HG03565 (cell line): ENCODE data around the gene PCIF1.

Source experiments
- ATAC-seq: cut with Tn5 transposase; IDR thresholded peaks from one replicate; pipeline ENCODE4 v1.9.1; 2021; ENCODE audit warnings: mild to moderate bottlenecking, moderate library complexity; ENCODE audit not compliant: unreplicated experiment

Gene PCIF1

GRCh38 chr20:45904583-45905504 is 29.6 kb upstream of the PCIF1 start:
- ATAC-seq = no peak

GRCh38 chr20:45905505-45906079 is 28.9 kb upstream of the PCIF1 start:
- ATAC-seq = no peak

GRCh38 chr20:45907219-45907948 is 27.1 kb upstream of the PCIF1 start:
- no peak for ATAC-seq

- no peak for ATAC-seq
Measured at GRCh38 chr20:45908084-45908483, 26.4 kb upstream of the PCIF1 start.

DNA sequence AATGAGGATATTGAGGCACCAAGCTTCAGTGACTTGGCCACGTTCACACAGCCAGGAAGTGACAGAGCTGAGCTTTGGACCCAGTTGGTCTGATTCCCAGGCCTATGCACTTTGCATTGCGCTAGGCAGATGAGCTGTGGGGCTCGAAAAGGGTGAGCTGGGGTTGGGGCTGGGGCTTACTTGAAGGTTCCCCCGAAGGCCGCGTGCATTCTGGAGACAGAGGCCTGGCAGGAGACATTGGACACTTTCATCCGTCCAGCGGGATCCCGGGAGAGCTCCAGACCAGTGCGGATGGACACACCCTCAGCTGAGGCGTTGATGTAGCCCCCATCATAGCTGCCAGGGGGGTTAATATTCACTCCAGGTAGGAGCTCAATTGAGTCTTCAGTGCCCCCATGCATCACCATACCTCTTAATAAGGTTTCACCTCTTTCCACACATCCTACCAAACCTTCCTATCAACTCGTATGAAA is 25.1 kb upstream of the PCIF1 start:
- ATAC-seq = no peak

DNA sequence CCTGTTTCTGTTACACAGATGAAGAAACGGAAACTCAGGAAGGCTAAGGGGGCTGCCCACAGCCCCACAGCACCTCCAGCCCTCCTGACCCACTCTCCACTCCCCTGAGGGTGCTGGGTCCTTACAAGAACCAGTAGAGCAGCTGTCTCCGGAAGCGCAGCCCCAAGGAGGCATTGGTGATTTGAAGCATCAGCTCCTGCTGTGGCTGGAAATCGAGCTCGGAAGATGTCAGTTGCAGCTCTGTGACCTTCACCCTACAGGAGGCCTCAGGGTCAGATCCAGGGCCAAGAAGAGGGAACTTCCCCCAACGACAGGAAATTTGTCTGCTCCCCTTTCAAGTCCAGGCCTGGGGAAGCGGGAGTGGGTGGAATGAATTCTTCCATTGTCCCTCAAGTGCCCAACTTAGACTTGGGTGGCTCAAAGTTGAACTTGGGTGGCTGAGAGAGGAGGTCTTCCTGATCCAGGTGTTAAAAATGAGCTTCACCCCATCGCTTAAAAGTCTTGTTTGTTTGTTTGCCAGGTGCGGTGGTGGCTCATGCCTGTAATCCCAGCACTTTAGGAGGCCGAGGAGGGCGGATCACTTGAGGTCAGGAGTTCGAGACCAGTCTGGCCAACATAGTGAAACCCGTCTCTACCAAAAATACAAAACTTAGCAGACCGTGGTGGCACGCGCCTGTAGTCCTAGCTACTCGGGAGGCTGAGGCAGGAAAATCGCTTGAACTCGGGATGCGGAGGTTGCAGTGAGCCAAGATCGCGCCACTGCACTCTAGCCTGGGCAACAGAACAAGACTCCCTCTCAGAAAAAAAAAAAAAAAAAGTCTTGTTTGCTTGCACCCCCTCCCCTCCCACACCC is 24.4 kb upstream of the PCIF1 start:
- no peak for ATAC-seq

GRCh38 chr20:45910670-45911485 is 23.6 kb upstream of the PCIF1 start:
- peak; percentile 84 for ATAC-seq

GRCh38 chr20:45911486-45912343 is 22.8 kb upstream of the PCIF1 start, which contains the start of gene PLTP:
Gene PLTP (minus strand): TSS chr20:45912155. CDS start chr20:45911452, 703 bp downstream.
- ATAC-seq = no peak

DNA sequence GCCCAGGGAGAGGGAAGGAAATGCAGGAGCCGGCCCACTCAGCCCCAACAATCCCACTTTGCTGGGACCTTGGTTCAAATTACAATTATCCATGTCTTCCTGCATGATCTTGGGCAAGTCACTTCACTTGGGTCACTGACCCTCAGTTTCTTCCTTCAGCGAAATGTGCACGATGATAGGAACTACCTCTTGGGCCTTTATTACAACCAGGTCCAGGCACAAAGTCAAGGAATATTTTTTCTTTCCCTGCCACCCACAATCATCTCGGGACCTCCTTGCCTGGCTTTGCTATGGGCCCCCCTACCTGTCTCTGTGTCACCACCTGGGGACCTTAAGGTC is 22.2 kb upstream of the PCIF1 start:
- ATAC-seq = no peak

GRCh38 chr20:45913116-45913515 is 21.4 kb upstream of the PCIF1 start:
- no peak for ATAC-seq

DNA sequence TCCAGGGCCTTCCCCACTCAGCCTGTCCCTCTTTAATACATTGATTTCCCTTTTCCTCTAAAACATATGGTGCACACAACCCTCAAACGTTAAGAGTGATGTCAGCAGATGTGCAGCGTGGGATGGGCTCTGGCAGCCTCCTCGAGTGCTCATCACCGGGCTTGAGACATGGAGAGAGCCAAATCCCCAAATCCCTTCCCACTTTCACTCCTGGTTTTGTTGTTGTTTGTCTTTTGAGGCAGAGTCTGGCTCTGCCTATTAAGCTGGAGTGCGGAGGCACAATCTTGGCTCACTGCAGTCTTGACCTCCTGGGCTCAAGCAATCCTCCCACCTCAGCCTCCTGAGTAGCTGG is 16.7 kb upstream of the PCIF1 start:
- no peak for ATAC-seq

DNA sequence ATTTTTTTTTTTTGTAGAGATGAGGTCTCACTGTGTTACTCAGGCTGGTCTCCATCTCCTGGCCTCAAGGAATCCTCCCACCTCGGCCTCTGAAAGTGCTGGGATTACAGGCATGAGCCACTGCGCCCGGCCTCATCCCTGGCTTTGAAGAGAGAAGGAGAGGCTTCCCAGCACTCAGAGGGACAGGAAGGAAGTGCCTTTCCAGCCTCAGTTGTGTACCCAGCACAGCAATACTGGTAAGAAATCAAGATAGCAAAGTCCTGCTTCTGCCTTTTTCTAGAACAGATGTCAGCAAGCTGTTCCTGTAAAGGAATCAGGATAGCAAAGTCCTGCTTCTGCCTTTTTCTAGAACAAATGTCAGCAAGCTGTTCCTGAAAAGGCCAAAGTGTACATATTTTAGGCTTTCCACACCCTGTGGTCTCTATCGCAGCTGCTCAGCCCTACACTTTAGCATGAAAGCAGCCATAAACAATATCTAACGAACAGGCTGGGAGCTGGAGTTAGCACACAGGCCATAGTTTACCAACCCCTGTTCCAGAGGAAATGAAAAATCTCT is 16.2 kb upstream of the PCIF1 start:
- no peak for ATAC-seq

DNA sequence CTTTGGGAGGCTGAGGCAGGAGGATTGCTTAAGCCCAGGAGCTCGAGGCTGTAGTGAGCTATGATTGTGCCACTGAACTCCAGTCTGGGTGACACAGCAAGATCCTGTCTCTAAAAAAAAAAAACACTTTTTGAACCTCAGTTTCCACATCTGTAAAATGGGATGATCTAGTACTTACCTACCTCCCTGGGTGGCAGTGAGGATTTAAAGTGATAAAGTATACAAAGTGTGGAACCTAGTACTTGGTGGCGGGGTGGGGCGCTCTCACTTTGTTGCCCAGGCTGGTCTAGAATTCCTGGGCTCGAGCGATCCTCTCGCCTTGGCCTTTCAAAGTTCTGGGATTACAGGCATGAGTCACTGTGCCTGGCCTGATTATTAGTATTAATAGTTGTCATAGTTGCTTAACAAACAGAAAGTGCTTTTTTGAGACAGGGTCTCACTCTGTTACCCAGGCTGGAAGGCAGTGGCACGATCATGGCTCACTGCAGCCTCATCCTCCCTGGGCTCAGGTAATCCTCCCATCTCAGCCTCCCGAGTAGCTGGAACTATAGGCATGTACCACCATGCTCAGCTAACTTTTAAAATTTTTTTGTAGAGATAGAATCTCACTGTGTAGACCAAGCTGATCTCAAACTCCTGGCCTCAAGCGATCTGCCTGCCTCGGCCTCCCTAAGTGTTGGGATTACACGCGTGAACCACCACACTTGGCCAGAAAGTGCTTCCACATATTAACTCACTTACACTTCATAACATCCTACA is 15.5 kb upstream of the PCIF1 start:
- no peak for ATAC-seq

- ATAC-seq = no peak
Measured at GRCh38 chr20:45919542-45920399, 14.7 kb upstream of the PCIF1 start.

DNA sequence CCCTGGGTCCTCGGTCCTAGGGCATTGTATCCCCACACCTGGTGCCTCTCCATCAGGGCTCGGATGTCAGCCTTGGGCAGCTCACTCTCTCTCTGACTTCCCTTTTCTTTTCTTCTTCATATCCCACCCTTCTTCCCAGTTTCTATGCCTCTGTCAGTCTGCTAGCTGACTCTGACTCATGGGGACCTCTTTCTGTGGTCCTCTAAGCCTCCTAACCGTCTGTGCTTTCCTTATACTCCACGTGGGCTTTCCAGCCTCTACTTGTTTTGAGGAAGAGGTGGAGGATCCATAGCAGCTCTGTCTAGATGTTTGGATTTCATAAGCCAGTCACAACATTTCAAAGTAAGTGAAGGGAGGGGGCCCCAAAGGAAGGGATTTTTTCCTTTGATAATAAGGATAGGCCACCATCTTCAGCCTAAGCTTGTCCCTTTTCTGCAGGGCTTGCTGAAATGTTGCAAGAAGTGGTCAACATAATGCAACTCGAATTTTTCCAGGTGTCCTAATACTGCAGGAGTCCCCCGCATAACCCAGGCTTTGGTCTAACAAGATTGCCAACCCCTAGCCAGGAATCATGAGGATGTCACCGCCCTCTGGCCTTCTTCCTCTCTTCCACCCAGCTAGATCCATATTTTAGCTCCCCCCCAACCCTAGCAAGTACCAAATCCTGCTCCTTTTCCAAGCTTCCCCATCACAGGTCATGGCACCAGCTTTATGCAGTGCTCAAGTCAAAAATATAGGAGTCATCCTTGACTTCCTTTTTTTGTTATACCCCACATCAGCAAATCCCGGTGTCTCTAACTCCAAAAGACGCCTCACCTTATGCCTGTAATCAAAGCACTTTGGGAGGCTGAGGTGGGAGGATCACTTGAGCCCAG is 13.8 kb upstream of the PCIF1 start:
- ATAC-seq = no peak
